ACHN (cell line): ENCODE measurements around the gene PAOX.
"Not testable (repeated sequence)": the region's sequence is repeated elsewhere in the genome, so short reads cannot be mapped to it uniquely, and the experiment has no call there.

Source experiments
- DNase-seq: peaks from one replicate; pipeline ENCODE4 v3.0.0-alpha.2; 2015
- in situ Hi-C: cut with HindIII; loops from 2 replicates; pipeline ENCODE4 v1.10.0; 2017; ENCODE audit warnings: low sequenced_read_pairs, low pct_ligation_motif_present, low pct_unique_long_range_greater_than_20kb

The PAOX gene

GRCh38 chr10:133377818-133378250 lies 1.2 kb upstream of the PAOX start:
- in situ Hi-C loops = no loop called here
- DNase-seq = no peak

GRCh38 chr10:133378251-133379096 lies 588 bp upstream of the PAOX start:
- DNase-seq = peak; percentile 54
- in situ Hi-C loops = no loop called here

GRCh38 chr10:133379801-133380666 lies 972 bp downstream of the PAOX start:
- DNase-seq = no peak
- in situ Hi-C loops = no loop called here

- in situ Hi-C loops = no loop called here
These were observed 2.0 kb downstream of the PAOX start for GRCh38 chr10:133381036-133381435.

GRCh38 chr10:133383551-133383950 lies 4.5 kb downstream of the PAOX start:
- in situ Hi-C loops = no loop called here
- no peak for DNase-seq

More at GRCh38 chr10:133381036-133381435, 2.0 kb downstream of the PAOX start:
- no peak for DNase-seq

- no peak for DNase-seq
- in situ Hi-C loops = no loop called here
These were observed 5.0 kb downstream of the PAOX start for GRCh38 chr10:133384071-133384470.

GRCh38 chr10:133385214-133385613 lies 6.2 kb downstream of the PAOX start:
- DNase-seq = no peak
- in situ Hi-C loops = no loop called here

- DNase-seq, in situ Hi-C loops: not testable (repeated sequence)
These were observed 7.9 kb downstream of the PAOX start for GRCh38 chr10:133386951-133387350.

- DNase-seq = no peak
- in situ Hi-C loops = no loop called here
These were observed 9.3 kb downstream of the PAOX start for GRCh38 chr10:133388236-133388972.

- in situ Hi-C loops = no loop called here
- DNase-seq = no peak
These were observed 10.1 kb downstream of the PAOX start for GRCh38 chr10:133388973-133389818.

- DNase-seq = no peak
- in situ Hi-C loops = no loop called here
These were observed 11.7 kb downstream of the PAOX start for GRCh38 chr10:133390597-133391248.

GRCh38 chr10:133391249-133391635 lies 12.2 kb downstream of the PAOX start:
- DNase-seq = no peak
- in situ Hi-C loops = no loop called here

- DNase-seq = no peak
- in situ Hi-C loops = no loop called here
These were observed 12.9 kb downstream of the PAOX start for GRCh38 chr10:133391761-133392518.

- no peak for DNase-seq
- in situ Hi-C loops = no loop called here
These were observed 14.5 kb downstream of the PAOX start for GRCh38 chr10:133393401-133394063.

GRCh38 chr10:133394064-133394663 lies 15.1 kb downstream of the PAOX start, which contains the start of gene MTG1:
MTG1 (plus strand) TSS chr10:133394157; CDS start chr10:133394221, 64 bp downstream.
- in situ Hi-C loops = no loop called here
- peak; percentile 95 for DNase-seq

- in situ Hi-C loops = no loop called here
- no peak for DNase-seq
These were observed 15.7 kb downstream of the PAOX start for GRCh38 chr10:133394801-133395221.
